ENCODE measurements around the gene OLA1. TPM values are rescaled to one million over a fixed set of nuclear protein-coding genes. Genes with fewer than 3 reads are reported as not detected.

Gene OLA1
- total and polyA plus RNA-seq, 9 of the 15 experiments (the other 6 are each of a cell fraction or from before 2014, with no cell fraction given): 208 to 353 (median 225) TPM

- no peak for TF ChIP-seq PBX2 (CRISPR knock-in tag; IDR thresholded peaks at IDR 0.05; ENCODE audit: low read depth)
- TF ChIP-seq PBX2 (tag; conservative IDR thresholded peaks at IDR 0.05; ENCODE audit: low read depth): no peak
- no peak for TF ChIP-seq CREM (IDR thresholded peaks at IDR 0.05; ENCODE audit: low read depth)
- TF ChIP-seq ETS2 (tag; IDR thresholded peaks at IDR 0.05; ENCODE audit: borderline replicate concordance, poor library complexity, severe bottlenecking): no peak
- TF ChIP-seq TFE3 (CRISPR knock-in tag; IDR thresholded peaks at IDR 0.05): no peak
- TF ChIP-seq E2F6 (IDR thresholded peaks at IDR 0.05; ENCODE audit: borderline replicate concordance in 1 of 2, extremely low read depth in 1 of 2, insufficient read depth in 1 of 2, insufficient read length in 1 of 2, low read depth in 1 of 2, low read length in 1 of 2, poor library complexity in 1 of 2, severe bottlenecking in 1 of 2): no peak
- no peak for TF ChIP-seq BCLAF1 (IDR thresholded peaks at IDR 0.05; ENCODE audit: borderline replicate concordance in 1 of 2, control insufficient read depth in 1 of 2, low read depth in 2 of 2, low read length in 1 of 2)
- TF ChIP-seq SNAPC5 (CRISPR knock-in tag; IDR thresholded peaks at IDR 0.05): no peak
- TF ChIP-seq NFXL1 (CRISPR knock-in tag; IDR thresholded peaks at IDR 0.05): no peak
- TF ChIP-seq NELFE (IDR thresholded peaks at IDR 0.05; ENCODE audit: insufficient read depth, insufficient read length): no peak
- TF ChIP-seq ESRRB (CRISPR knock-in tag; IDR thresholded peaks at IDR 0.05; ENCODE audit: borderline replicate concordance): no peak
- 0 out of 2 replicates have a peak, but pooled peaks have one; percentile 5 for TF ChIP-seq BHLHE40 (IDR thresholded peaks at IDR 0.05; ENCODE audit: low read length)
- no peak for TF ChIP-seq SMAD1 (IDR thresholded peaks at IDR 0.05; ENCODE audit: low read depth, low read length, partially characterized antibody)
- TF ChIP-seq OTX1 (CRISPR knock-in tag; IDR thresholded peaks at IDR 0.05): no peak
- no peak for TF ChIP-seq ZBTB12 (CRISPR knock-in tag; IDR thresholded peaks at IDR 0.05)
- TF ChIP-seq ZZZ3 (IDR thresholded peaks at IDR 0.05): no peak
Measured at GRCh38 chr2:174035981-174036742, 212.2 kb downstream of the OLA1 start (continued).

Measured in K562 (cell line).